BLaER1 (cell line): ENCODE results near the gene ACVR1.
"Not testable (repeated sequence)": the region's sequence is repeated elsewhere in the genome, so short reads cannot be mapped to it uniquely, and the experiment has no call there.

Experiments
- H3K27ac ChIP-seq: shearing (Covaris generic); formaldehyde crosslinking; 2 replicates; pipeline ENCODE4 v1.8.1; 2022
- H3K27me3 ChIP-seq: shearing (Covaris generic); formaldehyde crosslinking; 2 replicates; pipeline ENCODE4 v1.8.1; 2022
- H3K36me3 ChIP-seq: shearing (Covaris generic); formaldehyde crosslinking; 2 replicates; pipeline ENCODE4 v1.8.1; 2022
- H3K4me1 ChIP-seq: shearing (Covaris generic); formaldehyde crosslinking; 2 replicates; pipeline ENCODE4 v1.8.1; 2022
- H3K4me2 ChIP-seq: shearing (Covaris generic); formaldehyde crosslinking; 2 replicates; pipeline ENCODE4 v1.8.1; 2022
- H3K4me3 ChIP-seq: shearing (Covaris generic); formaldehyde crosslinking; 2 replicates; pipeline ENCODE4 v1.8.1; 2022
- H3K9ac ChIP-seq: shearing (Covaris generic); formaldehyde crosslinking; 2 replicates; pipeline ENCODE4 v1.8.1; 2022
- H3K9me3 ChIP-seq: shearing (Covaris generic); formaldehyde crosslinking; 2 replicates; pipeline ENCODE4 v1.8.1; 2022
- H4K20me1 ChIP-seq: shearing (Covaris generic); formaldehyde crosslinking; 2 replicates; pipeline ENCODE4 v1.8.1; 2022
- Cebpa-rat ChIP-seq: shearing (Covaris generic); IDR thresholded peaks from 2 replicates; pipeline ENCODE4 v1.8.1; 2022

Gene ACVR1

DNA sequence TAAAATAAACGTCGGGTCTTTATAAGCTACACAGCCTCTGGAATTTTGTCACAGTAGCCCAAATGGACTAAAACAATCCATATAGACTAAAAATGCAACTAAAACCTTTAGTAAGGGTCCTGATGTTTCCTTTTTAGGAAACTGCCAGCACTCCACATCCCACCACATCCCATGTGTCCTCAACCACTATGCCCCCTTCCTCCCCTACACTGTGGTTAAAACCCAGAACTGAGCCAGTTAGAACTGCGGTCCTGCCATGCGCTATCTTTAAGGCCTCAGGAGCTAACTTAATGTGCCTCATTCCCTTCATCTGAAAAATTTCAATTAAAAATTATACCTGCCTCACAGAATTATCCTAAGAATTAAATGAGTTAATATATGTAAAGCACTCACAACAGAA lies 41.1 kb downstream of the ACVR1 start:
- no peak for TF ChIP-seq Cebpa-rat
- no peak overlapping the region for H3K27ac ChIP-seq
- H3K9ac ChIP-seq: no peak overlapping the region
- no peaks in the 10 kb centered on the region for H3K27me3 ChIP-seq
- 0 out of 2 replicates have a peak, but pooled peaks cover 5% of the 10 kb centered on the region for H3K4me1 ChIP-seq
- no peak overlapping the region for H3K4me3 ChIP-seq
- H3K4me2 ChIP-seq: no peak overlapping the region
- H3K9me3 ChIP-seq: no peaks in the 10 kb centered on the region
- H3K36me3 ChIP-seq: no peaks in the 10 kb centered on the region
- H4K20me1 ChIP-seq: no peaks in the 10 kb centered on the region

- Histone ChIP-seq H3K4me3 (no peak overlapping the region), H3K4me1 (0 out of 2 replicates have a peak, but pooled peaks cover 5% of the 10 kb centered on the region), H3K9ac (no peak overlapping the region), H3K4me2 (no peak overlapping the region), H3K9me3 (no peaks in the 10 kb centered on the region), H4K20me1 (no peaks in the 10 kb centered on the region), H3K27me3 (no peaks in the 10 kb centered on the region), H3K36me3 (no peaks in the 10 kb centered on the region), H3K27ac (no peak overlapping the region)
- no peak for TF ChIP-seq Cebpa-rat
These were observed 42.4 kb downstream of the ACVR1 start for GRCh38 chr2:157833721-157834120.

GRCh38 chr2:157831573-157832315 lies 44.4 kb downstream of the ACVR1 start:
- Histone ChIP-seq H3K27me3 (no peaks in the 10 kb centered on the region), H3K27ac (no peak overlapping the region), H3K4me3 (no peak overlapping the region), H4K20me1 (no peaks in the 10 kb centered on the region), H3K9me3 (no peaks in the 10 kb centered on the region), H3K9ac (no peak overlapping the region), H3K36me3 (no peaks in the 10 kb centered on the region), H3K4me2 (no peak overlapping the region), H3K4me1 (0 out of 2 replicates have a peak, but pooled peaks cover 5% of the 10 kb centered on the region)
- TF ChIP-seq Cebpa-rat: no peak

- TF ChIP-seq Cebpa-rat: no peak
These were observed 45.2 kb downstream of the ACVR1 start for GRCh38 chr2:157830696-157831570.

GRCh38 chr2:157830266-157830665 lies 45.9 kb downstream of the ACVR1 start:
- 0 out of 2 replicates have a peak, but pooled peaks cover 5% of the 10 kb centered on the region for H3K4me1 ChIP-seq
- H3K9me3 ChIP-seq: no peaks in the 10 kb centered on the region
- TF ChIP-seq Cebpa-rat: no peak
- H3K27ac ChIP-seq: no peak overlapping the region
- no peak overlapping the region for H3K4me2 ChIP-seq
- no peak overlapping the region for H3K4me3 ChIP-seq
- H3K27me3 ChIP-seq: no peaks in the 10 kb centered on the region
- H3K36me3 ChIP-seq: no peaks in the 10 kb centered on the region
- no peaks in the 10 kb centered on the region for H4K20me1 ChIP-seq
- no peak overlapping the region for H3K9ac ChIP-seq

More at GRCh38 chr2:157830696-157831570, 45.2 kb downstream of the ACVR1 start:
- Histone ChIP-seq H3K4me3 (no peak overlapping the region), H3K9ac (no peak overlapping the region), H3K9me3 (no peaks in the 10 kb centered on the region), H3K27ac (no peak overlapping the region), H4K20me1 (no peaks in the 10 kb centered on the region), H3K27me3 (no peaks in the 10 kb centered on the region), H3K36me3 (no peaks in the 10 kb centered on the region), H3K4me1 (0 out of 2 replicates have a peak, but pooled peaks cover 5% of the 10 kb centered on the region), H3K4me2 (no peak overlapping the region)

- Histone ChIP-seq H3K9me3 (no peaks in the 10 kb centered on the region), H3K4me2 (no peak overlapping the region), H3K27me3 (no peaks in the 10 kb centered on the region), H3K27ac (no peak overlapping the region), H4K20me1 (no peaks in the 10 kb centered on the region), H3K4me1 (no peaks in the 10 kb centered on the region), H3K36me3 (no peaks in the 10 kb centered on the region), H3K4me3 (no peak overlapping the region), H3K9ac (no peak overlapping the region)
- no peak for TF ChIP-seq Cebpa-rat
These were observed 48.8 kb downstream of the ACVR1 start for GRCh38 chr2:157827377-157827776.

- H4K20me1 ChIP-seq, H3K27me3 ChIP-seq, H3K4me1 ChIP-seq, H3K27ac ChIP-seq, H3K9me3 ChIP-seq, H3K36me3 ChIP-seq, H3K4me2 ChIP-seq, H3K4me3 ChIP-seq, H3K9ac ChIP-seq: not testable (repeated sequence)
These were observed 49.5 kb downstream of the ACVR1 start for GRCh38 chr2:157826644-157827043.

DNA sequence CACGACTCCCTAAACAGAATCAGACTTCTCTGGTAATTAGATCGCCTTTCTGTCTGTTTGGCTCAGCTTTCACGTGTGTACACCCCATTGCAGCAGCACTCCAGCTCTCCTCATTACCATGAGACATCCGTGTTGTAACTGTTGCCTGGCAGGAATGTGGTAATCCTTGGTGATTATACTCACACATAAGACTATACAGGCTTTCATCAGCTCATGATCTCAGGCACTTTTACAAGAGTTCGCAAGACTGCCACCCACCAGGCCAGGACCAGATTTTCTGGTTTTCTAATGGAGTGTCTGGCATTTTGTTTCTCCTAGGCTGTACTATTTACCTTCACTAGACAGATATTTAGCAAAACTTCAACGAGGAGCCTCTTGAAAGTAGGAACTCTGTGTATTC lies 50.2 kb downstream of the ACVR1 start:
- H3K4me3 ChIP-seq: no peak overlapping the region
- no peak overlapping the region for H3K4me2 ChIP-seq
- H3K27me3 ChIP-seq: no peaks in the 10 kb centered on the region
- H3K4me1 ChIP-seq: no peaks in the 10 kb centered on the region
- H3K9me3 ChIP-seq: no peaks in the 10 kb centered on the region
- H3K27ac ChIP-seq: no peak overlapping the region
- no peak overlapping the region for H3K9ac ChIP-seq
- no peak for TF ChIP-seq Cebpa-rat
- no peaks in the 10 kb centered on the region for H3K36me3 ChIP-seq
- H4K20me1 ChIP-seq: no peaks in the 10 kb centered on the region

DNA sequence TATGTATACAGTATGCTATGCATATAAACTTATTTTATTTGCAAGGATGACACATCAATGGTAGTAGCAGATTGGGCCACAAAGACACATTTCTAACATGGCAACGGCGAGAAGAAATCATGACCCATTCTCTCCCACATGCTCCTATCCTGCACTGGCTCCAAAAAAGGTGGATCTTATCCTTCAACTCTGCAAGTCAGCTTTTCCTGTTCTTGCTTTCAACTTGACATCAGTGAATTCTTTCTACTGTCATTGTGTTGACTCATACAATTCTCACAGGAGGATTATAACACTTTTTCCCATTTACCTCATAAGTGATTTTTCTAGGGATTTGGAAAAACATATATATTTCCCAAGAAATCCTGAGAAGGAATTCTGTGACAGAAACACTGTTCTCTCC lies 53.1 kb downstream of the ACVR1 start:
- Histone ChIP-seq H3K4me3 (no peak overlapping the region), H3K4me2 (no peak overlapping the region), H3K27me3 (no peaks in the 10 kb centered on the region), H3K9ac (no peak overlapping the region), H4K20me1 (no peaks in the 10 kb centered on the region), H3K27ac (no peak overlapping the region), H3K9me3 (peaks cover 3% of the 10 kb centered on the region; the same call in 1 of the 2 replicates), H3K36me3 (0 out of 2 replicates have a peak, but pooled peaks cover 6% of the 10 kb centered on the region), H3K4me1 (no peaks in the 10 kb centered on the region)
- TF ChIP-seq Cebpa-rat: no peak

DNA sequence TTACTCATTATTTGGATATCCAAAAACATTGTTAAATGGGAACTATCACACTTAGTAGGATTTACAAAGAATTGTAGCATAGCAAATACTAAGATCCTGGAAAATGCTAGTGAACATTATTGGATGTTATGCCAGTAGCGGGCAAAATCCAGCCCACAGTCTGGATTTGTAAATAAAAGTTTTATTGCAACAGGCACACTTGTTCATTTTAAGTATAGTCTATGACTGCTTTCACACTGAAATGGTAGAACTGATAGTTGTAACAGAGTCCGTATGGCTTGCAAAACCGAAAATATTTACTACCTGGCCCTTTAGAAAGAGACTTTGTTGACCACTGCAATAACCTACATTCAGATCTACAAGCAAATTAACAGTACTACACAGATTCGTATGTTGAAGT lies 53.6 kb downstream of the ACVR1 start:
- Histone ChIP-seq H3K9me3 (peaks cover 3% of the 10 kb centered on the region; the same call in 1 of the 2 replicates), H3K27me3 (no peaks in the 10 kb centered on the region)
- TF ChIP-seq Cebpa-rat: no peak

More for the DNA sequence above, 53.6 kb downstream of the ACVR1 start:
- Histone ChIP-seq H3K27ac (no peak overlapping the region), H3K4me3 (no peak overlapping the region), H3K9ac (no peak overlapping the region), H3K4me1 (no peaks in the 10 kb centered on the region), H4K20me1 (no peaks in the 10 kb centered on the region), H3K36me3 (0 out of 2 replicates have a peak, but pooled peaks cover 10% of the 10 kb centered on the region), H3K4me2 (no peak overlapping the region)
